WTC11 (cell line): ENCODE measurements around the gene SMYD3. TPM values are rescaled to one million over a fixed set of nuclear protein-coding genes. Genes with fewer than 3 reads are reported as not detected.

Experiments used
- ATAC-seq: fragments of 200-7000 bp; cut with Tn5 transposase; 2 replicates; pipeline ENCODE4 v1.10.0; 2021; ENCODE audit warnings: mild to moderate bottlenecking, moderate library complexity
- CTCF ChIA-PET: fragments of 300-600 bp; sonication (Branson Sonifier 250); formaldehyde crosslinking; loops from one replicate; lab custom pipeline; 2021; ENCODE audit warnings: antibody characterized with exemption; lab: Charles Lee
- POLR2A ChIA-PET: fragments of 350-600 bp; sonication (Branson Sonifier 250); formaldehyde crosslinking; loops from one replicate; lab custom pipeline; 2021; ENCODE audit warnings: antibody characterized with exemption; lab: Charles Lee
- DNase-seq: peaks from one replicate; pipeline ENCODE4 v3.0.0; 2021; ENCODE audit warnings: low spot score
- H3K27ac Mint-ChIP-seq: 2 replicates; pipeline ENCODE4 v1.8.0; 2021; ENCODE audit warnings: mixed read lengths
- H3K27me3 Mint-ChIP-seq: 2 replicates; pipeline ENCODE4 v1.8.0; 2021; ENCODE audit warnings: low read depth, mild to moderate bottlenecking, moderate library complexity, mixed read lengths
- H3K36me3 Mint-ChIP-seq: 2 replicates; pipeline ENCODE4 v1.8.0; 2021; ENCODE audit warnings: mixed read lengths
- H3K4me1 Mint-ChIP-seq: 2 replicates; pipeline ENCODE4 v1.8.0; 2022; ENCODE audit warnings: mixed read lengths
- H3K4me3 Mint-ChIP-seq: 2 replicates; pipeline ENCODE4 v1.8.0; 2021; ENCODE audit warnings: mild to moderate bottlenecking, moderate library complexity, mixed read lengths
- H3K9me3 Mint-ChIP-seq: 2 replicates; pipeline ENCODE4 v1.8.0; 2021; ENCODE audit warnings: mixed read lengths
- CBFB ChIP-seq: sonication (generic); formaldehyde crosslinking; IDR thresholded peaks from 2 replicates; pipeline ENCODE4 v1.8.1; 2022; ENCODE audit warnings: mild to moderate bottlenecking, low read depth, missing genetic modification reagents
- CREM ChIP-seq: sonication (generic); formaldehyde crosslinking; IDR thresholded peaks from 2 replicates; pipeline ENCODE4 v1.8.1; 2022; ENCODE audit warnings: mild to moderate bottlenecking, missing genetic modification reagents, moderate library complexity
- FOXP1 ChIP-seq: sonication (generic); formaldehyde crosslinking; IDR thresholded peaks from 2 replicates; pipeline ENCODE4 v1.8.0; 2022; ENCODE audit warnings: missing genetic modification reagents, mild to moderate bottlenecking, moderate library complexity, borderline replicate concordance
- GRHL2 ChIP-seq: fragments of 250-450 bp; sonication (Bioruptor Pico); IDR thresholded peaks from 2 replicates; pipeline ENCODE4 v1.8.0; 2022; ENCODE audit warnings: mild to moderate bottlenecking, moderate library complexity; ENCODE audit not compliant: insufficient replicate concordance, severe bottlenecking
- JAZF1 ChIP-seq: fragments of 250-450 bp; sonication (Bioruptor Pico); IDR thresholded peaks from 2 replicates; pipeline ENCODE4 v1.9.0; 2021; ENCODE audit warnings: moderate library complexity, mild to moderate bottlenecking, inconsistent platforms
- KAT7 ChIP-seq: sonication (generic); formaldehyde crosslinking; IDR thresholded peaks from 2 replicates; pipeline ENCODE4 v1.8.1; 2023; ENCODE audit warnings: missing genetic modification reagents, mild to moderate bottlenecking, borderline replicate concordance
- NFE2L1 ChIP-seq: sonication (generic); formaldehyde crosslinking; IDR thresholded peaks from 2 replicates; pipeline ENCODE4 v1.8.1; 2023; ENCODE audit warnings: missing genetic modification reagents
- NR1H2 ChIP-seq: sonication (generic); formaldehyde crosslinking; IDR thresholded peaks from 2 replicates; pipeline ENCODE4 v1.9.0; 2021; ENCODE audit warnings: mild to moderate bottlenecking, moderate library complexity, missing genetic modification reagents
- NR3C1 ChIP-seq: sonication (generic); formaldehyde crosslinking; conservative IDR thresholded peaks from 2 replicates; pipeline ENCODE4 v1.8.1; 2023; ENCODE audit warnings: low read depth, mild to moderate bottlenecking, missing genetic modification reagents
- OVOL2 ChIP-seq: fragments of 250-450 bp; sonication (Bioruptor Pico); IDR thresholded peaks from 2 replicates; pipeline ENCODE4 v1.9.0; 2021; ENCODE audit warnings: mild to moderate bottlenecking, borderline replicate concordance
- SMAD3 ChIP-seq: sonication (generic); formaldehyde crosslinking; IDR thresholded peaks from 2 replicates; pipeline ENCODE4 v1.8.0; 2022; ENCODE audit warnings: missing genetic modification reagents, mild to moderate bottlenecking, borderline replicate concordance
- SOX15 ChIP-seq: fragments of 250-450 bp; sonication (Bioruptor Pico); IDR thresholded peaks from 2 replicates; pipeline ENCODE4 v1.9.0; 2021; ENCODE audit warnings: mild to moderate bottlenecking
- TP53 ChIP-seq: sonication (generic); formaldehyde crosslinking; IDR thresholded peaks from 2 replicates; pipeline ENCODE4 v1.8.1; 2023; ENCODE audit warnings: mild to moderate bottlenecking, missing genetic modification reagents
- ZNF671 ChIP-seq: fragments of 250-450 bp; sonication (Bioruptor Pico); IDR thresholded peaks from 2 replicates; pipeline ENCODE4 v1.8.0; 2021; ENCODE audit warnings: mild to moderate bottlenecking
- total RNA-seq: library from RNA; stranded (reverse); gene quantifications from 3 replicates; pipeline ENCODE4 v1.2.3, GENCODE V29; 2021
- TF ChIP-seq, protein P1 (sequence below): sonication (generic); formaldehyde crosslinking; IDR thresholded peaks from 2 replicates; pipeline ENCODE4 v1.8.0; 2023; ENCODE audit warnings: missing genetic modification reagents
- TF ChIP-seq, protein P2 (sequence below): sonication (generic); formaldehyde crosslinking; IDR thresholded peaks from 2 replicates; pipeline ENCODE4 v1.8.1; 2022; ENCODE audit warnings: low read depth, mild to moderate bottlenecking, moderate library complexity, missing genetic modification reagents, borderline replicate concordance
- TF ChIP-seq, protein P3 (sequence below): sonication (generic); formaldehyde crosslinking; conservative IDR thresholded peaks from 2 replicates; pipeline ENCODE4 v1.8.1; 2022; ENCODE audit warnings: mild to moderate bottlenecking, missing genetic modification reagents
- TF ChIP-seq, protein P4 (sequence below): fragments of 250-450 bp; sonication (Bioruptor Pico); conservative IDR thresholded peaks from 2 replicates; pipeline ENCODE4 v1.9.0; 2021; ENCODE audit warnings: mild to moderate bottlenecking
- TF ChIP-seq, protein P5 (sequence below): fragments of 250-450 bp; sonication (Bioruptor Pico); IDR thresholded peaks from 2 replicates; pipeline ENCODE4 v1.9.0; 2021; ENCODE audit warnings: mild to moderate bottlenecking
- TF ChIP-seq, protein P6 (sequence below): fragments of 250-450 bp; sonication (Bioruptor Pico); IDR thresholded peaks from 2 replicates; pipeline ENCODE4 v1.9.0; 2021; ENCODE audit warnings: mild to moderate bottlenecking
- TF ChIP-seq, protein P7 (sequence below): sonication (generic); formaldehyde crosslinking; IDR thresholded peaks from 2 replicates; pipeline ENCODE4 v1.8.1; 2023; ENCODE audit warnings: mild to moderate bottlenecking, missing genetic modification reagents
- TF ChIP-seq, protein P8 (sequence below): sonication (generic); formaldehyde crosslinking; IDR thresholded peaks from 2 replicates; pipeline ENCODE4 v1.8.0; 2022; ENCODE audit warnings: mild to moderate bottlenecking, missing genetic modification reagents

The SMYD3 gene
- total RNA-seq, 1 experiment from 2014 or later: 21.4 TPM

DNA sequence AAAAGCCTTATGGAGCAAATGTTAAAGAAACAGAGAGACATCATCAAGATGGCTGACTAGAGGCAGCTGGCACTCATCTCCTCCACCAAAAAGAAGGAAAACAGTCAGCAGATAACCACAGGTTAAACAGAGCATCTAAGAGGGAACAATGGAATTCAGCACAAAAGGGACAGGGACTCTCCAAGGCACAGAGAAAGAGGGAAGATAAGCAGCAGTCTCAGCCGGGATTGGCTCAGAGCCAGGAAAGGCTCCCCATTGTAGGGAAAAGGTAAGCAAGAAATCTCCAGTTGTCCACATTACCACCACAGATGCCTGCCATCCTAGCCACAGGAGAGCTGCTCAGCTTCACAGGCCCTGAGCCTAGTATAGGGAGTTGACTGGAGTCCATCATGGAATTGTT, 605.5 kb downstream of the SMYD3 start:
- ATAC-seq: no peak
- POLR2A ChIA-PET: no interaction called here

DNA sequence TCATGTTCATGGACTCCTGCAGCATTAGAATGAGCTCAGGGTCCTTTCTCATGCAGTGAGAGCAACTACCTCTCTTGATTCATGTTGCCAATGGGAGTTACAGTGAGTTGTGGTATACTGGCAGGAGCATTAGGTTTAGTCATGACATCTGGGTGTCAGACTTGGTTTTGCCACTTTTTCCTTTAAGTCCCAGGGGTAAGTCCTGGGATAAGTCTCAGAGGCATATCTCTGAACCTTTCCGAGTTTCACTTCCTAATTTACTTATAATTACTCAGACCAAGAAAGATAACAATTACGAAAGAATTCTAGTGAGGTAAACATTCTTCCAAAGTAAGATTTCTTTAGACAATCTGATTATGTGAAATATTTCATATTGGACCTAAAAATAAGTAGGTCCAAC, 606.0 kb downstream of the SMYD3 start:
- H3K27ac Mint-ChIP-seq: no peak overlapping the region
- H3K4me1 Mint-ChIP-seq: peaks cover 7% of the 10 kb centered on the region
- no peaks in the 10 kb centered on the region for H3K27me3 Mint-ChIP-seq
- H3K4me3 Mint-ChIP-seq: no peak overlapping the region
- DNase-seq (no peak), ATAC-seq (no peak)
- H3K9me3 Mint-ChIP-seq: peaks cover 40% of the 10 kb centered on the region
- ChIA-PET CTCF (interaction anchor here (2.1 to 2.5 kb wide), 2 partner anchors 12 to 42 kb away, joined by 4 to 14 read pairs; no protein-coding TSS in a partner anchor), POLR2A (no interaction called here)
- TF ChIP-seq ZNF671 (CRISPR knock-in tag) (no peak), NR3C1 (no peak), JAZF1 (CRISPR knock-in tag) (no peak), NR1H2 (CRISPR knock-in tag) (no peak), GRHL2 (CRISPR knock-in tag) (no peak), KAT7 (CRISPR knock-in tag) (no peak), SMAD3 (CRISPR knock-in tag) (no peak), SOX15 (no peak), OVOL2 (no peak), TP53 (CRISPR knock-in tag) (no peak)
- TF ChIP-seq, protein P1, sequence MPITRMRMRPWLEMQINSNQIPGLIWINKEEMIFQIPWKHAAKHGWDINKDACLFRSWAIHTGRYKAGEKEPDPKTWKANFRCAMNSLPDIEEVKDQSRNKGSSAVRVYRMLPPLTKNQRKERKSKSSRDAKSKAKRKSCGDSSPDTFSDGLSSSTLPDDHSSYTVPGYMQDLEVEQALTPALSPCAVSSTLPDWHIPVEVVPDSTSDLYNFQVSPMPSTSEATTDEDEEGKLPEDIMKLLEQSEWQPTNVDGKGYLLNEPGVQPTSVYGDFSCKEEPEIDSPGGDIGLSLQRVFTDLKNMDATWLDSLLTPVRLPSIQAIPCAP (CRISPR knock-in tag): no peak
- TF ChIP-seq, protein P2, sequence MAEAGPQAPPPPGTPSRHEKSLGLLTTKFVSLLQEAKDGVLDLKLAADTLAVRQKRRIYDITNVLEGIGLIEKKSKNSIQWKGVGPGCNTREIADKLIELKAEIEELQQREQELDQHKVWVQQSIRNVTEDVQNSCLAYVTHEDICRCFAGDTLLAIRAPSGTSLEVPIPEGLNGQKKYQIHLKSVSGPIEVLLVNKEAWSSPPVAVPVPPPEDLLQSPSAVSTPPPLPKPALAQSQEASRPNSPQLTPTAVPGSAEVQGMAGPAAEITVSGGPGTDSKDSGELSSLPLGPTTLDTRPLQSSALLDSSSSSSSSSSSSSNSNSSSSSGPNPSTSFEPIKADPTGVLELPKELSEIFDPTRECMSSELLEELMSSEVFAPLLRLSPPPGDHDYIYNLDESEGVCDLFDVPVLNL (CRISPR knock-in tag): no peak
- TF ChIP-seq, protein P3, sequence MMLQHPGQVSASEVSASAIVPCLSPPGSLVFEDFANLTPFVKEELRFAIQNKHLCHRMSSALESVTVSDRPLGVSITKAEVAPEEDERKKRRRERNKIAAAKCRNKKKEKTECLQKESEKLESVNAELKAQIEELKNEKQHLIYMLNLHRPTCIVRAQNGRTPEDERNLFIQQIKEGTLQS (CRISPR knock-in tag): no peak
- TF ChIP-seq, protein P4, sequence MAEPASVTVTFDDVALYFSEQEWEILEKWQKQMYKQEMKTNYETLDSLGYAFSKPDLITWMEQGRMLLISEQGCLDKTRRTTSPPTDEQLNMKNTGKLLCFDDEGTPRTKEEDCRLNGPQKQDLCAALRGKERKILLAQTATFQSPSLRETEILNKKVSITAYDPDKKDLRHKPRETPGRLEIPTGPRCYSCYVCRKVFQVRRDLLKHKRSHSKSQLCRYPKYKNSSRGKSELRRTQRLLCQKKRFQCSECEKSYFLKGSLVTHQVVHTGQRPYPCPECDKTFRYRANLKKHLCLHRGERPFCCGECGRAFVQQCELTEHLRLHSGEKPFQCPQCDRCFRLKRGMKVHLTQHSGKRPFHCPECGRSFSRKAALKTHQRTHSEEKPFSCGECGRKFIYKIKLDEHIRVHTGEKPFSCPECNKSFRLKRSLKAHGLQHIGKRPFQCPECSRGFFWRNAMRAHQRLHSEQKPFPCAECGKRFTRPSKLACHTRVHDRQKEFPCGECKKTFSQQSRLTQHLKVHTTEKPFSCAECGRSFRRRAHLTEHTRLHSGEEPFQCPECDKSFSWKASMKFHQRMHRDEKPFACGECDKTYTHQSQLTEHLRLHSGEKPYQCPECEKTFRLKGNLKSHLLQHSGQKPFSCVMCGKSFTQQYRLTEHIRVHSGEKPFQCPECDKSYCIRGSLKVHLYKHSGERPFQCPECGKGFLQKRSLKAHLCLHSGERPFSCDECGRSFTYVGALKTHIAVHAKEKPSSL (CRISPR knock-in tag): no peak
- TF ChIP-seq, protein P5, sequence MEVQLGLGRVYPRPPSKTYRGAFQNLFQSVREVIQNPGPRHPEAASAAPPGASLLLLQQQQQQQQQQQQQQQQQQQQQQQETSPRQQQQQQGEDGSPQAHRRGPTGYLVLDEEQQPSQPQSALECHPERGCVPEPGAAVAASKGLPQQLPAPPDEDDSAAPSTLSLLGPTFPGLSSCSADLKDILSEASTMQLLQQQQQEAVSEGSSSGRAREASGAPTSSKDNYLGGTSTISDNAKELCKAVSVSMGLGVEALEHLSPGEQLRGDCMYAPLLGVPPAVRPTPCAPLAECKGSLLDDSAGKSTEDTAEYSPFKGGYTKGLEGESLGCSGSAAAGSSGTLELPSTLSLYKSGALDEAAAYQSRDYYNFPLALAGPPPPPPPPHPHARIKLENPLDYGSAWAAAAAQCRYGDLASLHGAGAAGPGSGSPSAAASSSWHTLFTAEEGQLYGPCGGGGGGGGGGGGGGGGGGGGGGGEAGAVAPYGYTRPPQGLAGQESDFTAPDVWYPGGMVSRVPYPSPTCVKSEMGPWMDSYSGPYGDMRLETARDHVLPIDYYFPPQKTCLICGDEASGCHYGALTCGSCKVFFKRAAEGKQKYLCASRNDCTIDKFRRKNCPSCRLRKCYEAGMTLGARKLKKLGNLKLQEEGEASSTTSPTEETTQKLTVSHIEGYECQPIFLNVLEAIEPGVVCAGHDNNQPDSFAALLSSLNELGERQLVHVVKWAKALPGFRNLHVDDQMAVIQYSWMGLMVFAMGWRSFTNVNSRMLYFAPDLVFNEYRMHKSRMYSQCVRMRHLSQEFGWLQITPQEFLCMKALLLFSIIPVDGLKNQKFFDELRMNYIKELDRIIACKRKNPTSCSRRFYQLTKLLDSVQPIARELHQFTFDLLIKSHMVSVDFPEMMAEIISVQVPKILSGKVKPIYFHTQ: no peak
- TF ChIP-seq, protein P6, sequence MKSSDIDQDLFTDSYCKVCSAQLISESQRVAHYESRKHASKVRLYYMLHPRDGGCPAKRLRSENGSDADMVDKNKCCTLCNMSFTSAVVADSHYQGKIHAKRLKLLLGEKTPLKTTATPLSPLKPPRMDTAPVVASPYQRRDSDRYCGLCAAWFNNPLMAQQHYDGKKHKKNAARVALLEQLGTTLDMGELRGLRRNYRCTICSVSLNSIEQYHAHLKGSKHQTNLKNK: no peak
- H3K36me3 Mint-ChIP-seq: peaks cover 34% of the 10 kb centered on the region

More for the DNA sequence above, 605.5 kb downstream of the SMYD3 start:
- Mint-ChIP-seq H3K4me1 (peaks cover 7% of the 10 kb centered on the region), H3K27ac (no peak overlapping the region), H3K27me3 (no peaks in the 10 kb centered on the region), H3K36me3 (peaks cover 34% of the 10 kb centered on the region), H3K4me3 (no peak overlapping the region), H3K9me3 (peaks cover 40% of the 10 kb centered on the region)
- DNase-seq: no peak
- CTCF ChIA-PET: interaction anchor here (2.5 kb wide), 1 partner anchor 13 kb away, joined by 14 read pairs; no protein-coding TSS in a partner anchor
- TF ChIP-seq, protein P7, sequence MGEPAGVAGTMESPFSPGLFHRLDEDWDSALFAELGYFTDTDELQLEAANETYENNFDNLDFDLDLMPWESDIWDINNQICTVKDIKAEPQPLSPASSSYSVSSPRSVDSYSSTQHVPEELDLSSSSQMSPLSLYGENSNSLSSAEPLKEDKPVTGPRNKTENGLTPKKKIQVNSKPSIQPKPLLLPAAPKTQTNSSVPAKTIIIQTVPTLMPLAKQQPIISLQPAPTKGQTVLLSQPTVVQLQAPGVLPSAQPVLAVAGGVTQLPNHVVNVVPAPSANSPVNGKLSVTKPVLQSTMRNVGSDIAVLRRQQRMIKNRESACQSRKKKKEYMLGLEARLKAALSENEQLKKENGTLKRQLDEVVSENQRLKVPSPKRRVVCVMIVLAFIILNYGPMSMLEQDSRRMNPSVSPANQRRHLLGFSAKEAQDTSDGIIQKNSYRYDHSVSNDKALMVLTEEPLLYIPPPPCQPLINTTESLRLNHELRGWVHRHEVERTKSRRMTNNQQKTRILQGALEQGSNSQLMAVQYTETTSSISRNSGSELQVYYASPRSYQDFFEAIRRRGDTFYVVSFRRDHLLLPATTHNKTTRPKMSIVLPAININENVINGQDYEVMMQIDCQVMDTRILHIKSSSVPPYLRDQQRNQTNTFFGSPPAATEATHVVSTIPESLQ (CRISPR knock-in tag): no peak
- TF ChIP-seq, protein P8, sequence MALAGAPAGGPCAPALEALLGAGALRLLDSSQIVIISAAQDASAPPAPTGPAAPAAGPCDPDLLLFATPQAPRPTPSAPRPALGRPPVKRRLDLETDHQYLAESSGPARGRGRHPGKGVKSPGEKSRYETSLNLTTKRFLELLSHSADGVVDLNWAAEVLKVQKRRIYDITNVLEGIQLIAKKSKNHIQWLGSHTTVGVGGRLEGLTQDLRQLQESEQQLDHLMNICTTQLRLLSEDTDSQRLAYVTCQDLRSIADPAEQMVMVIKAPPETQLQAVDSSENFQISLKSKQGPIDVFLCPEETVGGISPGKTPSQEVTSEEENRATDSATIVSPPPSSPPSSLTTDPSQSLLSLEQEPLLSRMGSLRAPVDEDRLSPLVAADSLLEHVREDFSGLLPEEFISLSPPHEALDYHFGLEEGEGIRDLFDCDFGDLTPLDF (CRISPR knock-in tag): no peak
- no peak for TF ChIP-seq NR1H2 (CRISPR knock-in tag)
- TF ChIP-seq SMAD3 (CRISPR knock-in tag): no peak
- TF ChIP-seq, protein P1 (CRISPR knock-in tag): no peak
- TF ChIP-seq ZNF671 (CRISPR knock-in tag): no peak
- no peak for TF ChIP-seq CBFB
- TF ChIP-seq FOXP1: no peak
- TF ChIP-seq NFE2L1 (CRISPR knock-in tag): no peak
- TF ChIP-seq CREM (CRISPR knock-in tag): no peak
